ENCODE results near the gene GSTCD.

DNA sequence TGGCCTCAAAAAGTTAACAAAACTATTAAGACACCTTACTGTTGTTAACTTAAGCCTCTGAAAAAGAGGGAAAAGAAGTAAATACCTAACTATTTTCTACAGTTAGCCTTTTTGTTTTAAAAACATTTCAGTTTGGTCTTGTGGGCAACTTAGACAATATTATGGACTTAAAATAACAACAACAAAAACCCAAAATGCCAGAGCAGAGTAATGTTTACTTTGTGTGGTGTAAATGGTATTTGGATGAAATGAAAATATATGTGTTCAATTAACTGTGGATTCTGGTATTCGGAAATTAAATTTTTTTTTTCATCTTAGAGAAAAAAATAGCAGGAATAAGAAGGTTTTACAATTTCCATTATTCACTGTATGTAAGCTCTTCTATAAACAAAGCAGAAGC is 107.1 kb downstream of the GSTCD start:
- TF ChIP-seq ZNF565 (CRISPR knock-in tag; conservative IDR thresholded peaks at IDR 0.05; ENCODE audit: low read depth) = no peak
- TF ChIP-seq ZFP30 (CRISPR knock-in tag; IDR thresholded peaks at IDR 0.05) = no peak
- TF ChIP-seq ZFP3 (CRISPR knock-in tag; IDR thresholded peaks at IDR 0.05) = no peak
- TF ChIP-seq, protein P1, sequence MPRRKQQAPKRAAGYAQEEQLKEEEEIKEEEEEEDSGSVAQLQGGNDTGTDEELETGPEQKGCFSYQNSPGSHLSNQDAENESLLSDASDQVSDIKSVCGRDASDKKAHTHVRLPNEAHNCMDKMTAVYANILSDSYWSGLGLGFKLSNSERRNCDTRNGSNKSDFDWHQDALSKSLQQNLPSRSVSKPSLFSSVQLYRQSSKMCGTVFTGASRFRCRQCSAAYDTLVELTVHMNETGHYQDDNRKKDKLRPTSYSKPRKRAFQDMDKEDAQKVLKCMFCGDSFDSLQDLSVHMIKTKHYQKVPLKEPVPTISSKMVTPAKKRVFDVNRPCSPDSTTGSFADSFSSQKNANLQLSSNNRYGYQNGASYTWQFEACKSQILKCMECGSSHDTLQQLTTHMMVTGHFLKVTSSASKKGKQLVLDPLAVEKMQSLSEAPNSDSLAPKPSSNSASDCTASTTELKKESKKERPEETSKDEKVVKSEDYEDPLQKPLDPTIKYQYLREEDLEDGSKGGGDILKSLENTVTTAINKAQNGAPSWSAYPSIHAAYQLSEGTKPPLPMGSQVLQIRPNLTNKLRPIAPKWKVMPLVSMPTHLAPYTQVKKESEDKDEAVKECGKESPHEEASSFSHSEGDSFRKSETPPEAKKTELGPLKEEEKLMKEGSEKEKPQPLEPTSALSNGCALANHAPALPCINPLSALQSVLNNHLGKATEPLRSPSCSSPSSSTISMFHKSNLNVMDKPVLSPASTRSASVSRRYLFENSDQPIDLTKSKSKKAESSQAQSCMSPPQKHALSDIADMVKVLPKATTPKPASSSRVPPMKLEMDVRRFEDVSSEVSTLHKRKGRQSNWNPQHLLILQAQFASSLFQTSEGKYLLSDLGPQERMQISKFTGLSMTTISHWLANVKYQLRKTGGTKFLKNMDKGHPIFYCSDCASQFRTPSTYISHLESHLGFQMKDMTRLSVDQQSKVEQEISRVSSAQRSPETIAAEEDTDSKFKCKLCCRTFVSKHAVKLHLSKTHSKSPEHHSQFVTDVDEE (CRISPR knock-in tag; IDR thresholded peaks at IDR 0.05) = no peak
- TF ChIP-seq SNAI2 (CRISPR knock-in tag; IDR thresholded peaks at IDR 0.05) = no peak
- TF ChIP-seq RARB (CRISPR knock-in tag; IDR thresholded peaks at IDR 0.05) = no peak
- TF ChIP-seq, protein P2, sequence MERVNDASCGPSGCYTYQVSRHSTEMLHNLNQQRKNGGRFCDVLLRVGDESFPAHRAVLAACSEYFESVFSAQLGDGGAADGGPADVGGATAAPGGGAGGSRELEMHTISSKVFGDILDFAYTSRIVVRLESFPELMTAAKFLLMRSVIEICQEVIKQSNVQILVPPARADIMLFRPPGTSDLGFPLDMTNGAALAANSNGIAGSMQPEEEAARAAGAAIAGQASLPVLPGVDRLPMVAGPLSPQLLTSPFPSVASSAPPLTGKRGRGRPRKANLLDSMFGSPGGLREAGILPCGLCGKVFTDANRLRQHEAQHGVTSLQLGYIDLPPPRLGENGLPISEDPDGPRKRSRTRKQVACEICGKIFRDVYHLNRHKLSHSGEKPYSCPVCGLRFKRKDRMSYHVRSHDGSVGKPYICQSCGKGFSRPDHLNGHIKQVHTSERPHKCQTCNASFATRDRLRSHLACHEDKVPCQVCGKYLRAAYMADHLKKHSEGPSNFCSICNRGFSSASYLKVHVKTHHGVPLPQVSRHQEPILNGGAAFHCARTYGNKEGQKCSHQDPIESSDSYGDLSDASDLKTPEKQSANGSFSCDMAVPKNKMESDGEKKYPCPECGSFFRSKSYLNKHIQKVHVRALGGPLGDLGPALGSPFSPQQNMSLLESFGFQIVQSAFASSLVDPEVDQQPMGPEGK (CRISPR knock-in tag; IDR thresholded peaks at IDR 0.05; ENCODE audit: borderline replicate concordance) = no peak
- no peak for TF ChIP-seq ISL1 (CRISPR knock-in tag; IDR thresholded peaks at IDR 0.05)
- TF ChIP-seq CSDC2 (CRISPR knock-in tag; IDR thresholded peaks at IDR 0.05) = no peak
- no peak for TF ChIP-seq TOX (CRISPR knock-in tag; IDR thresholded peaks at IDR 0.05; ENCODE audit: borderline replicate concordance)
- TF ChIP-seq PPARA (CRISPR knock-in tag; IDR thresholded peaks at IDR 0.05; ENCODE audit: borderline replicate concordance) = no peak
- no peak for TF ChIP-seq OSR1 (CRISPR knock-in tag; IDR thresholded peaks at IDR 0.05)
- TF ChIP-seq ARNTL (CRISPR knock-in tag; IDR thresholded peaks at IDR 0.05; ENCODE audit: borderline replicate concordance, low read depth) = no peak
- no peak for TF ChIP-seq ESRRG (CRISPR knock-in tag; IDR thresholded peaks at IDR 0.05)

Data from SK-N-SH treated with all-trans-retinoic acid at 6 μM for 48 hours (cell line).